Ishikawa (cell line): Measurements from ENCODE around the gene CD63.

Source experiments
- CEBPB ChIP-seq: IDR thresholded peaks from 2 replicates; pipeline ENCODE4 v1.6.1; 2012
- CREB1 ChIP-seq: IDR thresholded peaks from 2 replicates; pipeline ENCODE4 v1.6.1; 2012; ENCODE audit warnings: low read depth
- EGR1 ChIP-seq: IDR thresholded peaks from 2 replicates; pipeline ENCODE4 v1.6.1; 2012
- FOXM1 ChIP-seq: IDR thresholded peaks from 2 replicates; pipeline ENCODE4 v1.6.1; 2012; ENCODE audit warnings: low read depth, borderline replicate concordance
- MAX ChIP-seq: IDR thresholded peaks from 2 replicates; pipeline ENCODE4 v1.6.1; 2012
- NFIC ChIP-seq: IDR thresholded peaks from 2 replicates; pipeline ENCODE4 v1.6.1; 2012
- RAD21 ChIP-seq: IDR thresholded peaks from 2 replicates; pipeline ENCODE4 v1.6.1; 2012; ENCODE audit warnings: low read depth
- REST ChIP-seq: IDR thresholded peaks from 2 replicates; pipeline ENCODE4 v1.6.1; 2012; ENCODE audit warnings: low read depth, mild to moderate bottlenecking
- TAF1 ChIP-seq: IDR thresholded peaks from 2 replicates; pipeline ENCODE4 v1.6.1; 2012; ENCODE audit warnings: low read depth, mild to moderate bottlenecking
- TCF12 ChIP-seq: IDR thresholded peaks from 2 replicates; pipeline ENCODE4 v1.6.1; 2012; ENCODE audit warnings: low read depth
- YY1 ChIP-seq: IDR thresholded peaks from 2 replicates; pipeline ENCODE4 v1.6.1; 2012; ENCODE audit warnings: low read depth

DNA sequence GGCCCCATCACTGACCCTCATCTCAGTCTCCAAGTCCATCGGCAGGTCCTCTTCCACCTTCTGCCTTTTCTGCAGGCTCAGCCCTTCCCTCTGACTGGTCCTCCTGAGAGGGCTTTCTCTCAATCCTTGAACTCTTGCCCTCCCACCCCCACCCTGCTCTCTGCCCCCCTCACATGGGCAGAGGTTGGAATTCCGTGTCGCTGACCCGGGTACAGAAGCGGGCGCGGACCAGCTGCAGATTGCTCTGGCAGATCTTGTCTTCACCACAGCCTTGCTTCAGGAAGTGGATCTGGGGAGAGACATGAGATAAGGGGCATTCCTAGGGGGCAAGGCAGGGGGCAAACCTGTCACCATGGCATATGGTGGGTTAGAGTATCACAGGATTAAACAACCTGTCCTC lies 33.5 kb downstream of the CD63 start:
- no peak for TF ChIP-seq NFIC
- no peak for TF ChIP-seq REST
- no peak for TF ChIP-seq MAX
- TF ChIP-seq TCF12: no peak
- TF ChIP-seq RAD21: no peak
- TF ChIP-seq CREB1: no peak
- no peak for TF ChIP-seq EGR1
- no peak for TF ChIP-seq YY1
- no peak for TF ChIP-seq CEBPB
- TF ChIP-seq TAF1: no peak
- no peak for TF ChIP-seq FOXM1
